Osteoblast (primary cell): ENCODE data around the gene NEK8. TPM values are rescaled to one million over a fixed set of nuclear protein-coding genes. Genes with fewer than 3 reads are reported as not detected.

ENCODE experiments used
- DNase-seq: peaks from one replicate; pipeline ENCODE4 v3.0.0; 2011; ENCODE audit warnings: low spot score, mixed read lengths; ENCODE audit not compliant: insufficient read length; ENCODE audit errors: missing footprints
- H2AFZ ChIP-seq: 2 replicates; pipeline ENCODE4 v1.6.0; 2011; ENCODE audit warnings: mild to moderate bottlenecking, low read length
- H3K27ac ChIP-seq: 2 replicates; pipeline ENCODE4 v1.5.1; 2011; ENCODE audit warnings: mild to moderate bottlenecking, low read depth, low read length, moderate library complexity
- H3K27me3 ChIP-seq: 2 replicates; pipeline ENCODE4 v1.6.0; 2012; ENCODE audit warnings: mild to moderate bottlenecking, control low read depth, inconsistent platforms, low read length, moderate library complexity; ENCODE audit not compliant: insufficient read depth
- H3K36me3 ChIP-seq: 2 replicates; pipeline ENCODE4 v1.5.1; 2011; ENCODE audit warnings: mild to moderate bottlenecking, low read length, control low read depth, moderate library complexity; ENCODE audit not compliant: insufficient read depth
- H3K4me1 ChIP-seq: 2 replicates; pipeline ENCODE4 v1.5.1; 2011; ENCODE audit warnings: mild to moderate bottlenecking, low read length, control low read depth, moderate library complexity; ENCODE audit not compliant: insufficient read depth
- H3K4me2 ChIP-seq: 2 replicates; pipeline ENCODE4 v1.6.0; 2011; ENCODE audit warnings: mild to moderate bottlenecking, low read length; ENCODE audit not compliant: insufficient read depth
- H3K4me3 ChIP-seq: fragments of 200-600 bp; sonication (generic); 3 replicates; pipeline ENCODE4 v1.5.1; 2012; ENCODE audit warnings: mild to moderate bottlenecking, low read length, inconsistent platforms; ENCODE audit not compliant: insufficient read depth
- H3K79me2 ChIP-seq: 2 replicates; pipeline ENCODE4 v1.6.0; 2012; ENCODE audit warnings: mild to moderate bottlenecking, low read length, control low read depth, inconsistent platforms; ENCODE audit not compliant: insufficient read depth
- H3K9me3 ChIP-seq: 2 replicates; pipeline ENCODE4 v1.5.1; 2011; ENCODE audit warnings: low read depth, low read length, control low read depth
- H4K20me1 ChIP-seq: 2 replicates; pipeline ENCODE4 v1.6.0; 2012; ENCODE audit warnings: mild to moderate bottlenecking, low read length, control low read depth; ENCODE audit not compliant: insufficient read depth
- CTCF ChIP-seq: IDR thresholded peaks from 2 replicates; pipeline ENCODE4 v1.5.1; 2011; ENCODE audit warnings: mild to moderate bottlenecking, low read depth, low read length, moderate library complexity; ENCODE audit errors: extremely low read depth
- total RNA-seq: library from RNA; depleted of rRNA; stranded (reverse); fragments of >200 nt; gene quantifications from 2 replicates; pipeline ENCODE4 v1.2.3, GENCODE V29; 2012

NEK8 gene
- total RNA-seq, 1 donor: 7.2 TPM

GRCh38 chr17:28702752-28703150 is 25.8 kb upstream of the NEK8 start:
- peaks cover 6% of the 10 kb centered on the region for H4K20me1 ChIP-seq
- no peaks in the 10 kb centered on the region for H3K4me1 ChIP-seq
- peaks cover 59% of the 10 kb centered on the region for H3K36me3 ChIP-seq

GRCh38 chr17:28703552-28704218 is 24.9 kb upstream of the NEK8 start:
- no peak for TF ChIP-seq CTCF
- H3K4me1 ChIP-seq: no peaks in the 10 kb centered on the region
- peaks cover 6% of the 10 kb centered on the region for H4K20me1 ChIP-seq
- H3K27me3 ChIP-seq: no peaks in the 10 kb centered on the region
- H3K4me3 ChIP-seq: no peak overlapping the region
- H3K9me3 ChIP-seq: no peaks in the 10 kb centered on the region
- no peaks in the 10 kb centered on the region for H3K79me2 ChIP-seq
- peaks cover 49% of the 10 kb centered on the region for H3K36me3 ChIP-seq
- no peak overlapping the region for H2AFZ ChIP-seq
- H3K4me2 ChIP-seq: no peak overlapping the region
- H3K27ac ChIP-seq: no peak overlapping the region
- peak; percentile 71 for DNase-seq

More at GRCh38 chr17:28702752-28703150, 25.8 kb upstream of the NEK8 start:
- Histone ChIP-seq H3K9me3 (no peaks in the 10 kb centered on the region), H3K4me2 (no peak overlapping the region), H3K79me2 (no peaks in the 10 kb centered on the region), H3K27ac (no peak overlapping the region), H3K27me3 (no peaks in the 10 kb centered on the region), H3K4me3 (no peak overlapping the region), H2AFZ (no peak overlapping the region)
- DNase-seq: peak; percentile 80
- no peak for TF ChIP-seq CTCF

- H2AFZ ChIP-seq: no peak overlapping the region
- no peaks in the 10 kb centered on the region for H3K9me3 ChIP-seq
- no peaks in the 10 kb centered on the region for H3K4me1 ChIP-seq
- H3K4me3 ChIP-seq: no peak overlapping the region
- H3K36me3 ChIP-seq: peaks cover 43% of the 10 kb centered on the region
- no peaks in the 10 kb centered on the region for H3K79me2 ChIP-seq
- TF ChIP-seq CTCF: no peak
- no peaks in the 10 kb centered on the region for H3K27me3 ChIP-seq
- DNase-seq: peak; percentile 54
- H3K27ac ChIP-seq: no peak overlapping the region
- no peak overlapping the region for H3K4me2 ChIP-seq
- H4K20me1 ChIP-seq: no peaks in the 10 kb centered on the region
These were observed 24.2 kb upstream of the NEK8 start for GRCh38 chr17:28704219-28704858.

- H3K9me3 ChIP-seq: no peaks in the 10 kb centered on the region
- no peak overlapping the region for H3K4me2 ChIP-seq
- DNase-seq: peak; percentile 69
- TF ChIP-seq CTCF: no peak
- no peak overlapping the region for H3K4me3 ChIP-seq
- peaks cover 3% of the 10 kb centered on the region for H3K79me2 ChIP-seq
- H3K27ac ChIP-seq: no peak overlapping the region
- peaks cover 34% of the 10 kb centered on the region for H3K36me3 ChIP-seq
- H4K20me1 ChIP-seq: no peaks in the 10 kb centered on the region
- no peak overlapping the region for H2AFZ ChIP-seq
- peaks cover 3% of the 10 kb centered on the region for H3K4me1 ChIP-seq
- H3K27me3 ChIP-seq: no peaks in the 10 kb centered on the region
These were observed 23.4 kb upstream of the NEK8 start for GRCh38 chr17:28705074-28705659.
